Hematopoietic multipotent progenitor cell (in vitro differentiated cells): ENCODE results near the gene FGFBP3. TPM values are rescaled to one million over a fixed set of nuclear protein-coding genes. Genes with fewer than 3 reads are reported as not detected.
A peak's percentile ranks its signal among the peaks of the same experiment; 100 is the strongest.

ENCODE experiments used
- DNase-seq, 3 donors: peaks; one replicate each; pipeline ENCODE4 v3.0.0-alpha.2; 2011 to 2015; ENCODE audit warnings: low read depth in 2 of 3, low spot score in 2 of 3
- total RNA-seq: library from RNA; depleted of rRNA; stranded (reverse); fragments of >200 nt; gene quantifications from one replicate; pipeline ENCODE4 v1.2.3, GENCODE V29; 2012

FGFBP3 gene, protein sequence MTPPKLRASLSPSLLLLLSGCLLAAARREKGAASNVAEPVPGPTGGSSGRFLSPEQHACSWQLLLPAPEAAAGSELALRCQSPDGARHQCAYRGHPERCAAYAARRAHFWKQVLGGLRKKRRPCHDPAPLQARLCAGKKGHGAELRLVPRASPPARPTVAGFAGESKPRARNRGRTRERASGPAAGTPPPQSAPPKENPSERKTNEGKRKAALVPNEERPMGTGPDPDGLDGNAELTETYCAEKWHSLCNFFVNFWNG
- total RNA-seq = 1.3 TPM

DNA sequence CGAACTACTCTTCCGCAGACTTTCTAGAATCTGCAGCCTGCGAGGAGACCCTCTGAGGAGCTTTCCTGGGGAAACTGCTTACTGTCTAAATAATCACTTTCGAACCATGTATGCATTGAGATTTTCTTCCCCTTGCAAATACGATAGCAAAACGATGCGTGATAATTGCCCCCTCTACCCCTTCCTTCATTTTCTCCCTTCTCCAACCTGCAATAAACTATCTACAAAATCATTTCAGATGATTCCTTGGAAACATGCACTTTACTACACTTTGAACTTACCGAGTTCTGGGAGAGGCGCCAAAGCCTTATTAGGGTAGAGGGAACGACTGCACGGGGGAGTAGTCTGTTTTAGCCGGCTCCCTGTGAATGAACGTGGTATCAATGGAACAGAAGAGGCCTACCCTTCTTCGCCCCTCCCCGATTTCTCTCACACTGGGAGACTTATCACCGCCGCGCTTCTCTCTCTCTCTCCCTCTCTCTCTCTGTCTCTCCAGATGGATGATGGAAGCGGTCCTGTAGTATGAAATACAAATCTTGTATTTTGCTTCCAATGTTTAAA, at the start of gene FGFBP3:
FGFBP3 (minus strand) TSS at position 370 of the 561 bp plus-strand sequence. CDS start 517 bp downstream, outside the sequence.
- peak in 2 of 3 donors; percentile 31 to 51 for DNase-seq

DNA sequence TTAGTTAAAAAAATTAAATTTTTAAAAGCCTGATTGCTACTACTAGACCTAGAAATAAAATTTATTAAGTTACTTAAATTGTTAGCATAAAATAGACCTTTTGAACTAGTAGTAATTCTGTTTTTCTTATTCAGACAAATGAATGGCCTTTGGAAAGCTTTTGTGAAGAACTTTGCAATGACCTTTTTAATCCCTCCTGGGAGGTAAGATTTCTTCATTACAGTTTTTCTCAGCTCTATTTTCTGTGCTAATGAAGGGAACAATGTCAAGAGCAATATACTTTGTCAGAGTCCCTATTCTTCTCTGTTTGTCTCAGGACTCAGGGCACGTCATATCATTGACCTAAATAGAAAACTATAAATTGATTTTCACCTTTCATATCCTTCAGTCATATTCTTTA, 47.8 kb upstream of the FGFBP3 start:
- no peak for DNase-seq

GRCh38 chr10:91955114-91955513, 45.8 kb upstream of the FGFBP3 start:
- DNase-seq = no peak

- no peak for DNase-seq
Measured at GRCh38 chr10:91953600-91954160, 44.4 kb upstream of the FGFBP3 start.

GRCh38 chr10:91944880-91945630, 35.8 kb upstream of the FGFBP3 start:
- no peak for DNase-seq

DNA sequence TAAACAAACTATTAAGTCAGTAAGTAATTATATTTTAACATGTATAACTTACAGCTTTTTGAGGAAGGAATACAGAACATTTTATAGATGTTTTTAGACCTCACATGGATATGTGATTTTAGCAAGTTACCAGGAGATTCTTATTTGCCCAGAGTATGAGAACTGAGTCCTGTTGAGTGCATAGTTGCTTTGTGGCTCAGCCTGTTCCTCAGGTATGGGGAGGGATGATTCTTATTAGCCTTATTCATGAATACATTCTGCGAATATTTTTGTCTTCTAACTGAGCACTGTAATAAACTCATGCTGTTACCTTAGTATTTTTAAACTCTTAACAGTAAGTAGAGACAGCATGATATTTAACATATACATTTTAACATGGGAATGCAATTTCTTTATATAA, 32.1 kb upstream of the FGFBP3 start:
- DNase-seq = no peak

DNA sequence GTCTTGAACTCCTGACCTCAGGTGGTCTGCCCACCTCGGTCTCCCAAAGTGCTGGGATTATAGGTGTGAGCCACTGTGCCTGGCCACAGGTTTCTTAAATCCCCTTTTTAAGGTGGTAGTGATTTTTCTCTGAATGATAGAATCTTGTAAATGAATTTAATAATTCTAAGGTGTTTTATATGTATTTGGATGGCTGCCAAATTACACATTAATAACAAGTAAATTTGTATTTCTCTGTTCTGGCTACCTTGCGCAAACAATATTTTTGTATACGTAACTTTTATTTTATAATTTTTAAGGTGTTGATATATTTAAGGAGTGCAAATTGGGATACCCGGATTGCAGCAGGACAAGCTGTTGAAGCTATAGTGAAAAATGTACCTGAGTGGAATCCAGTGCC, 30.4 kb upstream of the FGFBP3 start:
- no peak for DNase-seq

GRCh38 chr10:91935886-91936285, 26.6 kb upstream of the FGFBP3 start:
- DNase-seq = no peak

GRCh38 chr10:91932737-91933136, 23.5 kb upstream of the FGFBP3 start:
- no peak for DNase-seq

DNA sequence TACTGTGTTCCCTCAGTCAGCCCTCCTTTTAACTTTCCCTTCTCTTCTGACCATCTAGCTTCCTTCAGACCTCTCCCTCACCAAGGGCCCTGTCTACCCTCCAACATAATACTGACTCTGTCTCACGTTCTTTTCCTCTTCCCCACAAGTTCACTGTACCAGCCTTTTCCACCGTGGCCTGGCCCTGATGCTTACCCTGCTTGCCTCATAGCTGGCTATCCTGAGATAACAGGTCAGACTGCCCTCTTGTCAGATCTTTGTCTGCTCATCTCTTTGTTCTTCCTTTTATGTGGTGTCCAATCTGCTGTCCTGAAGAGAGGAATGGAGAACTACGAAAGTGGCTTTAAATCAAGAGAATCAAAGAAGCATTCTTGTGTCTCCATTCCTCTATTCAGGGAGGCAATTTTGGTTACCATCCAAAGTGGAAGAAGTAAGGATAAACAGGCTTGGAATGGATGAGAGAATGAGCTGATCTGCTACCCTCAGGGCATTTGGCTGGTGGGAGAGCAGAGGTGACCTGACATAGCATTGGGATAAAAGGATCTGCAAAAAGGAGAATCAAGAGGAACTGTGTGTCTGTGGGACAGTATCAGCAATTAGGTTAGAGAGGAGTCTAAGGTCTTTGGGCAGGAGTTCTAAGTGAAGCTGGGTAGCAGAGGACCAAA, 22.4 kb upstream of the FGFBP3 start:
- DNase-seq = no peak

DNA sequence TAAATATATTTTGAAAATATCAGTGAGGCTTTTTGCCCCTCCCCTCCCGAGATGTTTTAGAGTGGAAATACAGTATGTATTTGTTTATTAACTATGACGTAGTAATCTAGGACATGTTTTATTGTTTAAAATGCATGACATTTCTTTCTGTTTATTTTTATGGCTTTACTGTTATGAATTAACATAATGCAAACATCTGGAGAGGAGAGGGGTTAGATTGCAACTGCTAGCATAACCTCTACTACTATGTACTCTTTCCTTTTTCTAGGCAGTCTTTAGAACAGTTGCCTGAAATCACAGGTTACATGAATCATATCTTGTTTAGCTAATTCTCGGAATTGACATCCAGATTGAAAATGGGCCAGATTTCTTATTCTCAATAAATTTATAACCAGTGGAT, 21.7 kb upstream of the FGFBP3 start:
- DNase-seq = no peak

DNA sequence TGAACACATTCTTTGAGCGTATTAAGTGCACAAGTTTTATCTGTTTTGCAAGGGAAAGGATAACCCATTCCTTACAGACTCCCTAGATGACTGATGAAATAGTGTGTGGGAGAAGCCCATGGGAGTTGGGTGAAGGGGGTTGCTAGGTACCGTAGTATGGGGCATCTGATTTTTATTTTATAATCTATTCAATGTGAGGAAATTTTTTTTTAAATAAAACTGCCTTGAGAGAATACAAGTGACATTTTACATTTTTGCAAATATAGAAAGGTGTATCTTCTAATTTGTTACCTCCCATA, 15.7 kb upstream of the FGFBP3 start:
- DNase-seq = no peak

DNA sequence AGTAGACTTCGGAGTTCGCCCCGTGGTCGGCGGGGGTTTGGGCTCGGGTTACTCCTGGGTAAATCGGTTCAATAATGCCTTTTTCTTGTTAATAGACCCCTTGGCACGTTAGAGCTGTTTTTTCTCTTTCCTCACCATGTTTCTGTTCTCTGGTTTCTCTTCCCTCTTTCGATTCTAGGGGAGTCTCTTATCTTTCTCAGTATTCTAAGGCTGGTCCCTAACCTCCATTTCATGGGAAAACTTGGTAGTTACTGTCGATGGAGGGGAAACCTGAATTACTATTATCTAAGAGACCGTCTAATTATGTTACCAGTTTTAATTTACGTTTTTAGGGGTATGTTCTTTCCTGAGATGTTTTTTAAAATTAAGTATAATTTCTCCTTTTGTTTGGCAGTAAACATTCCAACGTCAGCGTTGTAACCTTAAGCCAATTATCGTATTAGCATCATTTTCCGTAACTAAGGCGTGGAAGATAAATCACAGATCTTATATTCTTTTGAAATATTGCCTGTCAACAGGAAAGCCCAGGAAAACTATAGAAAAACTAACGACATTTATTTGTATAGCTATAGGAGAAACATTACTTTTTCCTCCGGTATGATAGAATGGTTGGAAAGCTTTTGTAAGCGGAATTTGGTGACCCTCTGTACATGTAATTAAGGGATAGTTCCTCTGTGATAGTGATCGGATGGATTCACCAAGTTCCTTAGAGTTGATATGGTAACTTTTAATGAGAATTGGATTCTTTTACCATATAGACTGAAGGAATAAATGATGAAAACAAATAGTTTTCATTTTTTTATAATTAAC, 15.1 kb upstream of the FGFBP3 start:
- DNase-seq = no peak

GRCh38 chr10:91923371-91924211, 14.3 kb upstream of the FGFBP3 start, which contains the start of gene BTAF1:
Gene BTAF1 (plus strand): TSS chr10:91923770. CDS start chr10:91924077, 307 bp downstream.
- peak; percentile 91 to 96 (median 95) for DNase-seq

DNA sequence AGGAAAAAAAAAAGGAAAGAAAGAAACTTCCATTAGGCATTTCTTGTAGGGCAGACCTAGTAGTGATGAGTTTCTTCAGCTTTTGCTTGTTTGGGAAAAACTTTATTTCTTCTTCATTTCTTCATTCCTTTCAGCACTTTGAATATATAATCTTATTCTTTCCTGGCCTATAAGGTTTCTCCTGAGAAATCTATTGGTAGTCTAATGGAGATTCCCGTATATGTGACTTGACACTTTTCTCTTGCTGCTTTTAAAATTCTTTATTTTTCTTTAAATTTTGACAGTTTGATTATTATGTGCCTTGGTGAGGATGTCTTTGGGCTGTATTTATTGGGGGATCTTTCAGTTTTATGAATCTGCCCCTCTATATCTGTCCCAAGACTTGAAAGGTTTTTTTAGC, 10.4 kb upstream of the FGFBP3 start:
- no peak for DNase-seq

DNA sequence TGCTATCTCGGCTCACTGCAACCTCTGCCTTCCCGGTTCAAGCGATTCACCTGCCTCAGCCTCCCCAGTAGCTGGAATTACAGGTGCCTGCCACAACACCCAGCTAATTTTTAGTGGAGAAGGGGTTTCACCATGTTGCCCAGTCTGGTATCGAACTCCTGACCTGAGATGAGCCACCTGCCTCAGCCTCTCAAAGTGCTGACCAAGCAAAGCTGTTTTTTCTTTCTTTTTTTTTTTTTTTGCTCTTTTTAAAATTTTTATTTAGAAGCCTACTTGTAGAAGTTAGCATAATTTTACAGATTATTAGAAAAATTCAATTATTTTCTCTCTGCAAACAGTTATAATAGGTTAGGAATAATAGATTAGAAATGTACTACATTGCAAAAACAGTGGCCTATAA, 1.2 kb upstream of the FGFBP3 start:
- DNase-seq = no peak

GRCh38 chr10:91908337-91909116, 759 bp downstream of the FGFBP3 start:
- peak; percentile 56 to 85 (median 84) for DNase-seq

- peak in 1 of 3 donors; percentile 43 for DNase-seq
Measured at GRCh38 chr10:91907914-91908336, 1.4 kb downstream of the FGFBP3 start.
